ENCODE measurements around the gene MAPRE3. TPM values are rescaled to one million over a fixed set of nuclear protein-coding genes. Genes with fewer than 3 reads are reported as not detected.
"Not testable (repeated sequence)": the region's sequence is repeated elsewhere in the genome, so short reads cannot be mapped to it uniquely, and the experiment has no call there.

Gene MAPRE3
- total RNA-seq, 1 experiment from 2014 or later = 10.3 TPM

- DNase-seq (ENCODE audit: low spot score) (peak; percentile 73), ATAC-seq (peak; percentile 90)
- no peaks in the 10 kb centered on the region for H3K27me3 Mint-ChIP-seq (ENCODE audit: low read depth)
- TF ChIP-seq FOXK1 (CRISPR knock-in tag; IDR thresholded peaks at IDR 0.05) (no peak), CTCF (IDR thresholded peaks at IDR 0.05) (peak; percentile 28; the same call in 1 of the 2 replicates)
- no peaks in the 10 kb centered on the region for H3K36me3 Mint-ChIP-seq
- no peaks in the 10 kb centered on the region for H3K9me3 Mint-ChIP-seq
- no peak overlapping the region for H3K4me3 Mint-ChIP-seq
- POLR2A ChIA-PET = interaction anchor here (0.6 to 0.8 kb wide), 3 partner anchors 38 to 76 kb away, joined by 3 to 6 read pairs (median 3); no protein-coding TSS in a partner anchor
- CTCF ChIA-PET = interaction anchor here (0.6 to 3.5 kb wide), 34 partner anchors 8 to 345 kb away, joined by 3 to 137 read pairs (median 4); partner anchors contain the start of genes AGBL5, DPYSL5 and OST4
- H3K4me1 Mint-ChIP-seq = peaks cover 13% of the 10 kb centered on the region
- H3K27ac Mint-ChIP-seq = no peak overlapping the region
Observed at GRCh38 chr2:26922405-26923188, 47.8 kb upstream of the MAPRE3 start.

GRCh38 chr2:26923189-26923466, 47.3 kb upstream of the MAPRE3 start:
- not testable (repeated sequence) for DNase-seq (ENCODE audit: low spot score); H3K27me3 Mint-ChIP-seq (ENCODE audit: low read depth); H3K4me3 Mint-ChIP-seq; H3K27ac Mint-ChIP-seq; H3K9me3 Mint-ChIP-seq; H3K36me3 Mint-ChIP-seq; ATAC-seq
- ChIA-PET POLR2A (interaction anchor here (0.6 to 0.8 kb wide), 2 partner anchors 41 to 77 kb away, joined by 3 to 6 read pairs; no protein-coding TSS in a partner anchor), CTCF (interaction anchor here (0.7 to 3.5 kb wide), 28 partner anchors 9 to 345 kb away, joined by 3 to 137 read pairs (median 6); partner anchors contain the start of genes AGBL5 and DPYSL5)
- peaks cover 13% of the 10 kb centered on the region for H3K4me1 Mint-ChIP-seq

- Mint-ChIP-seq H3K4me3 (no peak overlapping the region), H3K36me3 (no peaks in the 10 kb centered on the region), H3K4me1 (peaks cover 13% of the 10 kb centered on the region), H3K27ac (no peak overlapping the region), H3K9me3 (no peaks in the 10 kb centered on the region), H3K27me3 (ENCODE audit: low read depth) (no peaks in the 10 kb centered on the region)
- POLR2A ChIA-PET = interaction anchor here (0.6 kb wide), 1 partner anchor 261 kb away, joined by 5 read pairs; no protein-coding TSS in a partner anchor
- no peak for DNase-seq (ENCODE audit: low spot score)
- CTCF ChIA-PET = interaction anchor here (0.8 to 3.8 kb wide), 4 partner anchors 18 to 92 kb away, joined by 4 to 27 read pairs (median 12); no protein-coding TSS in a partner anchor
- peak; percentile 31 for ATAC-seq
- TF ChIP-seq GTF2I (CRISPR knock-in tag; conservative IDR thresholded peaks at IDR 0.05) (no peak), TEAD1 (CRISPR knock-in tag; IDR thresholded peaks at IDR 0.05) (no peak), USF1 (CRISPR knock-in tag; IDR thresholded peaks at IDR 0.05) (no peak), E2F5 (CRISPR knock-in tag; IDR thresholded peaks at IDR 0.05) (no peak), ATF6 (CRISPR knock-in tag; IDR thresholded peaks at IDR 0.05) (no peak), IRF1 (CRISPR knock-in tag; IDR thresholded peaks at IDR 0.05) (no peak), ERG (CRISPR knock-in tag; IDR thresholded peaks at IDR 0.05) (no peak), MLX (CRISPR knock-in tag; IDR thresholded peaks at IDR 0.05) (no peak), E2F4 (CRISPR knock-in tag; IDR thresholded peaks at IDR 0.05; ENCODE audit: borderline replicate concordance, low read depth) (no peak), ATF1 (CRISPR knock-in tag; IDR thresholded peaks at IDR 0.05) (no peak), HMGXB4 (CRISPR knock-in tag; IDR thresholded peaks at IDR 0.05) (no peak), CREB1 (CRISPR knock-in tag; IDR thresholded peaks at IDR 0.05) (no peak), NFE2L1 (CRISPR knock-in tag; IDR thresholded peaks at IDR 0.05) (no peak), JUN (CRISPR knock-in tag; IDR thresholded peaks at IDR 0.05) (no peak), ZNF396 (CRISPR knock-in tag; IDR thresholded peaks at IDR 0.05; ENCODE audit: borderline replicate concordance) (no peak), NR1H2 (CRISPR knock-in tag; IDR thresholded peaks at IDR 0.05) (no peak)
Observed at GRCh38 chr2:26924731-26925099, 45.7 kb upstream of the MAPRE3 start.

All from WTC11 (cell line).